Measurements from ENCODE around the gene MED16.
A peak's percentile ranks its signal among the peaks of the same experiment; 100 is the strongest.

MED16 gene

GRCh38 chr19:924553-925086, 31.6 kb upstream of the MED16 start:
- Histone ChIP-seq H3K9me3 (ENCODE audit: control insufficient read depth, insufficient read depth, low read length) (no peaks in the 10 kb centered on the region), H3K4me1 (ENCODE audit: insufficient read depth, low read length) (peaks cover 3% of the 10 kb centered on the region; the same call in 1 of the 2 replicates), H3K36me3 (ENCODE audit: insufficient read depth, low read length) (no peaks in the 10 kb centered on the region), H3K9ac (ENCODE audit: low read depth, low read length) (peak overlapping the region; percentile 97)

GRCh38 chr19:920051-920864, 27.3 kb upstream of the MED16 start:
- no peaks in the 10 kb centered on the region for H3K9me3 ChIP-seq (ENCODE audit: control insufficient read depth, insufficient read depth, low read length)
- peak overlapping the region; percentile 34; the same call in 1 of the 2 replicates for H3K9ac ChIP-seq (ENCODE audit: low read depth, low read length)
- no peaks in the 10 kb centered on the region for H3K36me3 ChIP-seq (ENCODE audit: insufficient read depth, low read length)
- H3K4me1 ChIP-seq (ENCODE audit: insufficient read depth, low read length) = no peaks in the 10 kb centered on the region

GRCh38 chr19:919199-920050, 26.4 kb upstream of the MED16 start:
- no peaks in the 10 kb centered on the region for H3K4me1 ChIP-seq (ENCODE audit: insufficient read depth, low read length)
- peak overlapping the region; percentile 34; the same call in 1 of the 2 replicates for H3K9ac ChIP-seq (ENCODE audit: low read depth, low read length)
- H3K9me3 ChIP-seq (ENCODE audit: control insufficient read depth, insufficient read depth, low read length) = no peaks in the 10 kb centered on the region
- H3K36me3 ChIP-seq (ENCODE audit: insufficient read depth, low read length) = no peaks in the 10 kb centered on the region

- Histone ChIP-seq H3K36me3 (ENCODE audit: insufficient read depth, low read length) (no peaks in the 10 kb centered on the region), H3K9ac (ENCODE audit: low read depth, low read length) (no peak overlapping the region; the same call in 1 of the 2 replicates), H3K4me1 (ENCODE audit: insufficient read depth, low read length) (no peaks in the 10 kb centered on the region), H3K9me3 (ENCODE audit: control insufficient read depth, insufficient read depth, low read length) (no peaks in the 10 kb centered on the region)
These were observed 25.7 kb upstream of the MED16 start for GRCh38 chr19:918481-919198.

- no peaks in the 10 kb centered on the region for H3K4me1 ChIP-seq (ENCODE audit: insufficient read depth, low read length)
- no peaks in the 10 kb centered on the region for H3K9me3 ChIP-seq (ENCODE audit: control insufficient read depth, insufficient read depth, low read length)
- H3K36me3 ChIP-seq (ENCODE audit: insufficient read depth, low read length) = no peaks in the 10 kb centered on the region
- peak overlapping the region; percentile 68; the same call in 1 of the 2 replicates for H3K9ac ChIP-seq (ENCODE audit: low read depth, low read length)
These were observed 25.1 kb upstream of the MED16 start for GRCh38 chr19:918152-918437.

- no peaks in the 10 kb centered on the region for H3K36me3 ChIP-seq (ENCODE audit: insufficient read depth, low read length)
- no peaks in the 10 kb centered on the region for H3K9me3 ChIP-seq (ENCODE audit: control insufficient read depth, insufficient read depth, low read length)
- no peaks in the 10 kb centered on the region for H3K4me1 ChIP-seq (ENCODE audit: insufficient read depth, low read length)
- H3K9ac ChIP-seq (ENCODE audit: low read depth, low read length) = peak within 1 kb of the TSS; percentile 68
These were observed 24.6 kb upstream of the MED16 start, which contains the start of gene KISS1R for GRCh38 chr19:917323-918151. TSS of gene KISS1R (plus strand) at chr19:917333. CDS start at chr19:917503, 170 bp downstream.

GRCh38 chr19:916645-917322, 23.8 kb upstream of the MED16 start:
- Histone ChIP-seq H3K9ac (ENCODE audit: low read depth, low read length) (peak overlapping the region; percentile 68; the same call in 1 of the 2 replicates), H3K9me3 (ENCODE audit: control insufficient read depth, insufficient read depth, low read length) (no peaks in the 10 kb centered on the region), H3K4me1 (ENCODE audit: insufficient read depth, low read length) (no peaks in the 10 kb centered on the region), H3K36me3 (ENCODE audit: insufficient read depth, low read length) (no peaks in the 10 kb centered on the region)

- H3K36me3 ChIP-seq (ENCODE audit: insufficient read depth, low read length) = no peaks in the 10 kb centered on the region
- no peaks in the 10 kb centered on the region for H3K9me3 ChIP-seq (ENCODE audit: control insufficient read depth, insufficient read depth, low read length)
- H3K9ac ChIP-seq (ENCODE audit: low read depth, low read length) = peak within 1 kb of the TSS; percentile 72; the same call in 1 of the 2 replicates
- H3K4me1 ChIP-seq (ENCODE audit: insufficient read depth, low read length) = peaks cover 5% of the 10 kb centered on the region; the same call in 1 of the 2 replicates
These were observed 20.2 kb upstream of the MED16 start, which contains the start of gene R3HDM4 for GRCh38 chr19:913080-913748. TSS of gene R3HDM4 (minus strand) at chr19:913219. CDS start at chr19:913157, 62 bp downstream.

GRCh38 chr19:912181-913079, 19.4 kb upstream of the MED16 start:
- Histone ChIP-seq H3K4me1 (ENCODE audit: insufficient read depth, low read length) (peaks cover 5% of the 10 kb centered on the region; the same call in 1 of the 2 replicates), H3K9me3 (ENCODE audit: control insufficient read depth, insufficient read depth, low read length) (no peaks in the 10 kb centered on the region), H3K36me3 (ENCODE audit: insufficient read depth, low read length) (no peaks in the 10 kb centered on the region), H3K9ac (ENCODE audit: low read depth, low read length) (peak overlapping the region; percentile 72; the same call in 1 of the 2 replicates)

- Histone ChIP-seq H3K9me3 (ENCODE audit: control insufficient read depth, insufficient read depth, low read length) (no peaks in the 10 kb centered on the region), H3K36me3 (ENCODE audit: insufficient read depth, low read length) (no peaks in the 10 kb centered on the region), H3K4me1 (ENCODE audit: insufficient read depth, low read length) (peaks cover 5% of the 10 kb centered on the region; the same call in 1 of the 2 replicates), H3K9ac (ENCODE audit: low read depth, low read length) (peak overlapping the region; percentile 44; the same call in 1 of the 2 replicates)
These were observed 18.4 kb upstream of the MED16 start for GRCh38 chr19:911197-912033.
